ENCODE measurements around the gene RIC8A.
"Not testable (repeated sequence)": the region's sequence is repeated elsewhere in the genome, so short reads cannot be mapped to it uniquely, and the experiment has no call there.

Gene RIC8A

GRCh38 chr11:207208-207862 is at the start of gene RIC8A, which contains the start of gene BET1L:
Gene RIC8A, plus strand, starts transcription at chr11:207708. Its CDS starts 1,147 bp downstream, at chr11:208855.
Gene BET1L, minus strand, starts transcription at chr11:207399. Its CDS starts 78 bp downstream, at chr11:207321.
- peak; percentile 96 for DNase-seq

- DNase-seq = not testable (repeated sequence)
Observed at GRCh38 chr11:180242-180641, 27.3 kb upstream of the RIC8A start.

- not testable (repeated sequence) for DNase-seq
Observed at GRCh38 chr11:189200-189783, 18.2 kb upstream of the RIC8A start.

- DNase-seq = not testable (repeated sequence)
Observed at GRCh38 chr11:189843-190311, 17.6 kb upstream of the RIC8A start.

- DNase-seq = not testable (repeated sequence)
Observed at GRCh38 chr11:190546-190945, 17.0 kb upstream of the RIC8A start.

- DNase-seq = not testable (repeated sequence)
Observed at GRCh38 chr11:191490-192478, 15.7 kb upstream of the RIC8A start.

- DNase-seq = not testable (repeated sequence)
Observed at GRCh38 chr11:192674-193128, 14.8 kb upstream of the RIC8A start, which contains the start of gene SCGB1C1. Gene SCGB1C1, plus strand, starts transcription at chr11:193078. Its CDS starts 22 bp downstream, at chr11:193100.

GRCh38 chr11:193481-193880 is 14.0 kb upstream of the RIC8A start:
- not testable (repeated sequence) for DNase-seq

- DNase-seq = no peak
Observed at GRCh38 chr11:196786-197731, 10.4 kb upstream of the RIC8A start.

GRCh38 chr11:197741-198235 is 9.7 kb upstream of the RIC8A start:
- DNase-seq = no peak

GRCh38 chr11:198236-198806 is 9.2 kb upstream of the RIC8A start:
- DNase-seq = no peak

- DNase-seq = no peak
Observed at GRCh38 chr11:199004-199581, 8.4 kb upstream of the RIC8A start.

- no peak for DNase-seq
Observed at GRCh38 chr11:199782-200181, 7.7 kb upstream of the RIC8A start.

- DNase-seq = no peak
Observed at GRCh38 chr11:200224-201003, 7.1 kb upstream of the RIC8A start.

- no peak for DNase-seq
Observed at GRCh38 chr11:201966-202365, 5.5 kb upstream of the RIC8A start.

GRCh38 chr11:202490-202889 is 5.0 kb upstream of the RIC8A start:
- DNase-seq = no peak

- no peak for DNase-seq
Observed at GRCh38 chr11:203056-203944, 4.2 kb upstream of the RIC8A start.

GRCh38 chr11:203945-204586 is 3.4 kb upstream of the RIC8A start:
- no peak for DNase-seq

Data from NCI-H146 (cell line).